ENCODE measurements around the gene FGFR4.

FGFR4 gene

GRCh38 chr5:177130211-177131018 lies 43.7 kb downstream of the FGFR4 start:
- TF ChIP-seq CTCF (conservative IDR thresholded peaks at IDR 0.05), result no peak
- no peak overlapping the region for H3K27ac ChIP-seq

GRCh38 chr5:177131019-177131320 lies 44.3 kb downstream of the FGFR4 start:
- no peak for TF ChIP-seq CTCF (conservative IDR thresholded peaks at IDR 0.05)
- no peak overlapping the region for H3K27ac ChIP-seq

GRCh38 chr5:177131352-177132135 lies 44.8 kb downstream of the FGFR4 start:
- TF ChIP-seq CTCF (conservative IDR thresholded peaks at IDR 0.05), result no peak
- H3K27ac ChIP-seq, result no peak overlapping the region

GRCh38 chr5:177132136-177133095 lies 45.7 kb downstream of the FGFR4 start:
- peak overlapping the region; percentile 96 for H3K27ac ChIP-seq
- TF ChIP-seq CTCF (conservative IDR thresholded peaks at IDR 0.05), result no peak

GRCh38 chr5:177133096-177133852 lies 46.6 kb downstream of the FGFR4 start, which contains the start of gene NSD1:
Gene NSD1 (plus strand): TSS chr5:177133773. CDS start chr5:177135104, 1,331 bp downstream.
- peak within 1 kb of the TSS; percentile 96 for H3K27ac ChIP-seq

More at GRCh38 chr5:177133096-177133852, 46.6 kb downstream of the FGFR4 start, which contains the start of gene NSD1:
- TF ChIP-seq CTCF (conservative IDR thresholded peaks at IDR 0.05), result no peak
